Measurements from ENCODE around the gene PXYLP1. TPM values are rescaled to one million over a fixed set of nuclear protein-coding genes. Genes with fewer than 3 reads are reported as not detected.

PXYLP1 gene
- total RNA-seq, 1 donor from 2014 or later = 32.6 TPM

- intact Hi-C loops (cut with micrococcal nuclease) = no loop called here
These were observed 3.2 kb upstream of the PXYLP1 start for GRCh38 chr3:141228395-141228794.

DNA sequence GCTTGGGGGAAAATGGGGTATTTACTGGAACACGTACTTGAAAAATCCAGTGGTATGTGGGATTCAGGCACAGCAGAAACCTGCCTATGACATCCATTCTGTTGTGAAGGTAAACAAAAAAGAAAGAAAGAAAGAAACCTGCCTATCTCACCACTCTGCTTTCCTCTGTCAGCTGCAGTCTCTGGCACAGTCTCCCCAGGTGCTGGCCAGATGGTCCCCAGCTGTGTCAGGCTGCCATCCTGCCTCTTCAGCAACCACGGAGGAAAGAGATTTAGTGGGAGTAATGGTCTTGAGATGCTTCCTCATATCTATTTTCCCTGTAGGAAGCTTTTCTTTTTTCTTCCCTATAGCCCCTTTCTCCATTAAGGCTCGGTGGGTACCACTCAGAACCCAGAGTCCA, 2.5 kb upstream of the PXYLP1 start:
- intact Hi-C loops (cut with micrococcal nuclease) = no loop called here

DNA sequence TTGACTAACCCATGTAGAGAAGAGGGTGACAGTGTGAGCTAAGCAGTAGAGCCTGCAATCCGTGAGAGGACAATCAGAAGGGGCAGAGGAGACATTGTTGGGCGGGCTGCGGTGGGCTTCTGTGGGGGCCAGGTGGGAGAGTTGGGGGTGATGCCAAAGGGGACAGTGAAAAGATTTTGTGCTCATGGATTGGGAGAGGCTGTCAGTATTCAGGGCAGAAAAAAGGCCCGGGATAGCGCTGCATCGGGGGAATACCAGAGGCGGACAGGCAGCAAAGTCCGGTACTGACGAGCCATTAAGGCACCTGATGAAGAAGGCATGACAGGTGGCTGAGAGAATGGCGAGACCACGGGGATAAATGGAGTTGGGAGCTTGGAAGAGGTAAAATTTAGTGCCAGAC, 1.3 kb upstream of the PXYLP1 start:
- intact Hi-C loops (cut with micrococcal nuclease) = loop anchor here (2.0 to 5.0 kb wide), 4 partner anchors 38 to 1347 kb away; partner anchors contain the start of genes ATR and SLC25A36

- intact Hi-C loops (cut with micrococcal nuclease) = loop anchor here (1.0 to 5.0 kb wide), 9 partner anchors 11 to 1345 kb away; partner anchors contain the start of genes ATR, RNF7 and SLC25A36
These were observed 563 bp downstream of the PXYLP1 start for GRCh38 chr3:141231952-141232823.

- intact Hi-C loops (cut with micrococcal nuclease) = loop anchor here (5.0 kb wide), 3 partner anchors 41 to 1344 kb away; partner anchors contain the start of gene ATR
These were observed 2.0 kb downstream of the PXYLP1 start for GRCh38 chr3:141233457-141234161.

DNA sequence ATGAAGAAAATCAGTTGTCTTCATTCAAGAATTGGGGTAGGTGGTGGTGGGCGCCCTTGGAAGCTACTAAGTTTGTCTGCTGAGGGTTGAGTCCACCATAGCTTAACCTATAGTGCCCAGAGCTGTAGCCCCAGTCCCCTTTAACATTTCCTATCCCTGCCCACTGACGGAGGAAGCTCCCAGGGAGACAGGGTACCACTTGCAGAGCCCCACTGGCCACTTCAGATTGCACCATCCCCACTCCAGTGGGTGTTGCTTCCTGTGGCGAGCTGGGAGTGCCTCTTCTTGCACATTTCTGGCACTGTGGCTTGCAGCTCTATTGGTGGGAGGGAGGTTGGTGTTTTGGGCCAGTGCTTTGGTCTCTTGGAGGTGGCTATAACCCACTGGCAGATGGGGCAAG, 2.7 kb downstream of the PXYLP1 start:
- intact Hi-C loops (cut with micrococcal nuclease) = loop anchor here (5.0 kb wide), 3 partner anchors 42 to 1343 kb away; partner anchors contain the start of gene ATR

DNA sequence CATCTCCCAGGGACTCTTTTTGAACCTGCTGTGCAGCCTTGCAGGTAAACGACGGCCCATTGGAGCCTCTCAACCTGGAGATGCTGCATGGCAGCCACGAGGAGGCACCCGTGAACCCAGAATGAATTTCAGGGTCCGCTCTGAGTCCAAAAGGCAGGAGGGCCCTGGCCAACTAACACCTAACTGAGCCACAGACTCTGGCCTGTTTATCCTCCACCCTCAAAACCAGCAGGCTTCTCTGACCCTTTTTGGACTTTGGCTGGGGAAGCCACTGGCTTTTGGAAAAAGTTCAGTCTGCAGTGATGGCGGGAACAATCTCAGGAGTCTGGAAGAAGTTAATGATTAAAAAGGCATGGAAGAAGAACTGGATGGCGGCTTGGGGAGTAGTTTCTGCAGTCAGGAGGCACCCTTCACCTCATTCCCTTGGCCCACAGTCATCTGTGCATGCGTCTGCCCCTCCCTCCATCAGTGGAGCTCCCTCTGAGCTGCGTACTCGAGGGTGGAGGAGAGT, 4.1 kb downstream of the PXYLP1 start:
- intact Hi-C loops (cut with micrococcal nuclease) = no loop called here

DNA sequence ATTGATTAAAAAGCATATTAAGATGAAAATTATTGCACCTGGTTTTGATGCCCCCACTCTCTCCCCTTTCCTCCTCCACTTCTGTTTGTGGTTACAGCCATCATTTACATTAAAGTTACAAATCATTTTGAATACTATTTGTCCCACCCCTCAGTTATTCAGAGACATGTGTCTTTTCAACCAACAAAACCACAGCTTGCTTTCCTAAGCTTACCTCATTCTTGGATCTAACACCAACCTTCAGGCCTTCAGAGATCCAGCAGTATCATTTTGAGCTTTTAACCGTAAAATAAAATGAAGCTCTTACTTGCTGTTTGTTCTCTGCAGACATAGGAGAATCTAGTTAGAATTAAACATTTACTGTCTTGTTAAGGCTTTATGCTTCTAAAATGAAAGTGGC, 4.7 kb downstream of the PXYLP1 start:
- intact Hi-C loops (cut with micrococcal nuclease) = no loop called here

GRCh38 chr3:141237701-141238521, 6.3 kb downstream of the PXYLP1 start:
- intact Hi-C loops (cut with micrococcal nuclease) = no loop called here

- intact Hi-C loops (cut with micrococcal nuclease) = no loop called here
These were observed 8.1 kb downstream of the PXYLP1 start for GRCh38 chr3:141239511-141240281.

DNA sequence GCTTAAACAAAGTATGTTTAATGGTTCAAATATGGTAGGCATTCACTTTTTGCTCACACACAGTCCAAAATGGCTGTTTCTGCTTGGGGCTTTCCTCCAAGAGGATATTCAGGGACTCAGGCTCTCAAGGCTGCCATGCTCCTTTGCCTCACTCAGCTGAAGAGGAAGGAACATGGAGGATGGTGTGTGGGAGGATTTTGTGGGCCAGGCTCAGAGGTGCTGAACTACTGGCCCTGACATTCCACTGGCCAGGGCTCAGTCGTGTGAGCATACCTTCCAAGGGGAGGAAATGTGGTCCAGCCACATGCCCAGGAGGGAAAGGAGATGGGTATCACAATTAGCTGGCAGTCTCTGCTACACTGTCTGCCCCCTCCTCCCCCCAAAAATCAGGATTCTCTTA, 8.7 kb downstream of the PXYLP1 start:
- intact Hi-C loops (cut with micrococcal nuclease) = no loop called here

DNA sequence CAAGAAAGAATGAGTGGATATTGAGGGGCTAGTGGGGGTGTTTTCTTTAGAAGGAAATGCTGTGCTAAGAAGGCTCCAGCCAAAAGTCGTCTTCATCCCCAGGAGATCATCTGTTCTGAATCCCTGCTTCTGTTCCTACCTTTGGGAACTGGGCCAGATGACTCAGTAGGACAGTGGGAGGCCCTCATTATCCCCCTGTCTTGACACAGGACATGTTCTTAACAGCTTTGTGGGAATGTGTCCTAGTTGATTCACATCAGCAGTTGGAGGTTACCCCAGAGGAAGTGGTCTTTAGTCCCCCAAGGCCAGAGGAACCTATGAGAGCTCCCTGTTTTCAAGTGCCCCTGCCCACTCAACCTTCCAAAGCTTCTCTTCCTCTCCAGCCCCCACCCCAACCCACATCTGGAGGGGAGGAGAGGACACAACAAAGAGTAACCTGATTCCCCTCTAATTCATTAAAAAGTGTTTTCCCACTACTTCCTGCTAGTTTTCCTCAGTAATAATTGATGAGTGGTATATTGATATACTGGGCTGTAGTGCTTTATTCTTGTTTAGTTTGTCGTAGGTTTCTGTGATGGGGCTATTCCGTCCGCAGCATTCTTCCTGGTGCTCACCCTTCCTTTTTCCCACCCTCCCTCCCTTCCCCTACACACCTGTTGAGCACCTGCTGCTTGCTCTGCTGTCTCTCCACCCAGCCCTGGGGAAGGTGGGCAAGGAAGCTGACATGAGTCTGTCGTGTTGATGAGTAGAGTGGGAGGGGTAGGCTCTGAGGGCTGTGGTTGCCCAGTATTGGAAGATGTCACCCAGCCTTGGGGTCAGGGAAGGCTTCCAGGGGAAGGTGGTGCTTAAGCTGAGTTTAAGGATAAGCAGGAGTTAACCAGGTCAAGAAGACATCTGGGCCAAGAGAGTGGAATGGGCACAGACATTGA, 9.3 kb downstream of the PXYLP1 start:
- intact Hi-C loops (cut with micrococcal nuclease) = no loop called here

DNA sequence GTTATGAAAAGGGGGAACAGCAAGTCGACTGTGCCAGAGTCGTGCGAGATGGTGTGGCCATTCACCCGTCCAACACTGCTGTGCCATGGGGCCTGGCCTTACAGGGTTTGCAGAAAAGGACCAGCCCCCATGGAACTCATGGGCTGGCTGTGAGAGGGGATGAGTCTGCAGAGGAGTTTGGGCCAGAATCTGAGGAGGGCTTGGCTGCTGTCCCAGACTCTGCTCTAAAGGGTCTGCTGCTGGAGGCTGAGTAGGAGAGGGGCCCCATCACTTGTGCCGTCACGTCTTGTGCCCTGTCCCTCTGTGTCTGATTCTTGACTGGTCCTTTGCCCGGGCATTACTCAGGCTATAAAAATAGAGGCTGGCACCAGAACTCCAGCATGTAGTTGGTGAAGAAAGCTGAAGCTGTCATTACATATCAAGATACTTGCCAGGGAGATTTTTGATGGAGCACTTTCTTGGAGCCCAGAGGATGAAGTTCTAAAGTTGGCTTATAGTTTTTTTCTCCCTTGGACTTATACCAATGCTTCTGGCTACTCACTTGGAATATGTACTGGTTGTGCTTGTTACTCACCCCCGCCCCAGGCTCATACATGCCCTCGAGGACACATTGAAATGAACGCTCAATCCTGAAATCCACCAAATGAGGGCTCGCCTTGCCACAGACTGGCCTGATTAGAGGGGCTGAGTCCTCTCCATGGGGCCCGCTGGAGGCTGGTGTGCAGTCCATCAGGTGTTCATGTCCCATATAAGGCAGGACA, 10.2 kb downstream of the PXYLP1 start:
- intact Hi-C loops (cut with micrococcal nuclease) = no loop called here

DNA sequence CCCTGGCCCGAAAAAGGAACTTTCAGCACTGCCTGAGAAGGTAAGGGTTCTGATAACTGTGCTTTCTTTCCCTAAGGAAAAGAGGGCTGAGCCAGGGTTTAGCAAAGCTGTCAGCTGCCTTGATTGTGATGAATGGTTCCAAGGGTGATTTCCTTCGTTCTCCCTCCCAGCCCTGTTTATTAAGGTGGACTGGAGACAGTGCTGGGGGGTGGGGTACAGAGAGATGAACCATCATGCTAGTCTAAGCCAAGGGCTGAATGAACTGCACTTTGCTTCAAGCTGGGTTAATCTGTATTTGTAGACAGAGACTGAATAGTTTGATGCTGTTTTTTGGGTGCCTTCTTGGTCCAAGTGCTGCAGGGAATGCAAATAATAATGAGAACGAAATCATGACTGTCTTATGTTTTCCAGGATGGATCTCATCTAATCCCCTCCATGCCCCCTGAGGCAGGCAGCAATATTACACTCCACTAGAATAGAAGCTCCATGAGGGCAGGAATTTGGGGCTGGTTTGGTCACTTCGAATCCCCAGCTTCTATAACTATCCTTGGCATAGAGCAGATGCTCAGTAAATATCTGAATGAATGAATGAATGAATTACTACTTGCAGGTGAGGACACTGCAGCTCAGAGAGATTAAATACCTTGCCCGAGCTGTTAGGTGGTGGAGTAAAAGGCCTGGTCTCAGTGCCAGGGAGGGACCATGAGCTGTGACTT, 10.9 kb downstream of the PXYLP1 start:
- intact Hi-C loops (cut with micrococcal nuclease) = loop anchor here (1.0 kb wide), 1 partner anchor 11 kb away; the partner anchor contains the start of gene PXYLP1

- intact Hi-C loops (cut with micrococcal nuclease) = loop anchor here (1.0 kb wide), 1 partner anchor 12 kb away; the partner anchor contains the start of gene PXYLP1
These were observed 11.7 kb downstream of the PXYLP1 start for GRCh38 chr3:141243271-141243707.

DNA sequence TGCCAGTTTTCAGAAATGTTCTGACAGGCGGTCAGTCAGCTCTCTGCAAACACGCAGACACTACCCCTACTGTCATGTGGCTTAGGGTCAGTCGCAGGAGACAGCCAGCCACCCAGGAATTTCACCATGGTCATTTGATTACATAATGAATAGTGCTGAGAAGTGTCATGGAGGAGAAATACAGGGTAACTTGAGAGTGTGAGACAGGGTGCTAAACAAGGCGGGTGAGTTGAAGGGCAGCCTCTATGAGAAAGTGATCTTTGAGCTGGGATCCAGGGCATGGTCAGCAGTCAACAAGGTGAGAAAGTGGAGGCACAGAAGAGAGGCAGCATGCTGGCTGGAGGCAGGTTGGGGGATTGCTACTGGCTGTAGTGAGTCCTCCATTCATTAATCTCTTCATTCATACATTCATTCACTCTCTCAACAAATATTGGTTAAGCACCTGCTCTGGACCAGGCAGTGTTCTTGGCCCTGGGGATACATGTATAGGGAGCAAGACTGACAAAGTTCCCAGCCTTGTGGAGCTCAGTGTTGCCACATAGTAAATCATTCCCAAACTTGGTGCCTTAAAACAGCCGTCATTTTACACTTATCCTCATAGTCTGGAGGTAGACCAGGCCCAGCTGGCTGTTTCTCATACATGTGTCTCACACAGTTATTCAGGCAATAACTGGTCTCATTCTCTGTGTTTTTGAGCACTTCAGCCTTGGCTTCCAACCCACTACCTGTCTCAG, 14.8 kb downstream of the PXYLP1 start:
- intact Hi-C loops (cut with micrococcal nuclease) = no loop called here

DNA sequence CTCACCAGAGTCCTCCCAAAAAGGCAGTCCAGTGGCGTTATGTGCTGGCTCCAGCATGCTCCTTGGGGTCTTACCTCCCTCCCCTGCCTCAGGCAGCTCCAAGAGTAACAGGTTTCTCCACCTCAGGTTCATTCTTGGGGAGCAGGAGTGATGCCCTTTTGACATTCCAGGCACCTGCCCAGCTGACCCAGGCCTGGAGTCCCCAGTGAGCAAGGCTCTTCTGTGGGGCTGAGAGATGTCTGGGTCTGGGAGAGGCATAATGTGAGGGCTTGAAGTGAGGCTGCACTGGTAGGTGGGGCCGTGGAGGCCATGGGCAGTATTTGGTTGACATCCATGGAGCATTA, 15.3 kb downstream of the PXYLP1 start:
- intact Hi-C loops (cut with micrococcal nuclease) = no loop called here

Measured in T-helper 2 cell treated with Interferon-gamma antibody and Interleukin-4, amounts not matched to agents 100 ng/mL and 5 ng/mL, for 36 hours (primary cell).